Measurements from ENCODE around the gene ITSN1.
"Not testable (repeated sequence)": the region's sequence is repeated elsewhere in the genome, so short reads cannot be mapped to it uniquely, and the experiment has no call there.

Gene ITSN1

GRCh38 chr21:33775100-33775828 lies 133.0 kb downstream of the ITSN1 start:
- DNase-seq, result no peak

GRCh38 chr21:33780631-33781030 lies 138.3 kb downstream of the ITSN1 start:
- DNase-seq, result no peak

- no peak for DNase-seq
Observed at GRCh38 chr21:33781121-33781520, 138.8 kb downstream of the ITSN1 start.

- no peak for DNase-seq
Observed at GRCh38 chr21:33783187-33783979, 141.1 kb downstream of the ITSN1 start.

- no peak for DNase-seq
Observed at GRCh38 chr21:33787431-33787830, 145.1 kb downstream of the ITSN1 start.

GRCh38 chr21:33788438-33788837 lies 146.1 kb downstream of the ITSN1 start:
- DNase-seq, result not testable (repeated sequence)

GRCh38 chr21:33789697-33790096 lies 147.4 kb downstream of the ITSN1 start:
- no peak for DNase-seq

GRCh38 chr21:33791073-33791472 lies 148.8 kb downstream of the ITSN1 start:
- no peak for DNase-seq

GRCh38 chr21:33794596-33794995 lies 152.3 kb downstream of the ITSN1 start:
- DNase-seq, result no peak

GRCh38 chr21:33797565-33797964 lies 155.3 kb downstream of the ITSN1 start:
- DNase-seq, result no peak

GRCh38 chr21:33799378-33800090 lies 157.2 kb downstream of the ITSN1 start:
- no peak for DNase-seq

GRCh38 chr21:33800753-33801423 lies 158.6 kb downstream of the ITSN1 start:
- no peak for DNase-seq

- no peak for DNase-seq
Observed at GRCh38 chr21:33801424-33802405, 159.4 kb downstream of the ITSN1 start.

- DNase-seq, result no peak
Observed at GRCh38 chr21:33802481-33802880, 160.2 kb downstream of the ITSN1 start.

GRCh38 chr21:33808715-33809367 lies 166.5 kb downstream of the ITSN1 start:
- no peak for DNase-seq

GRCh38 chr21:33810766-33811165 lies 168.5 kb downstream of the ITSN1 start:
- DNase-seq, result no peak

GRCh38 chr21:33811167-33812010 lies 169.1 kb downstream of the ITSN1 start:
- DNase-seq, result no peak

- no peak for DNase-seq
Observed at GRCh38 chr21:33813832-33814365, 171.6 kb downstream of the ITSN1 start.

GRCh38 chr21:33815143-33815707 lies 172.9 kb downstream of the ITSN1 start:
- no peak for DNase-seq

GRCh38 chr21:33816174-33816573 lies 173.9 kb downstream of the ITSN1 start:
- DNase-seq, result no peak
